NCI-H1417 treated with DMSO at 0.1 percent for 48 hours (cell line): ENCODE data around the gene ANXA11.
"Not testable (repeated sequence)": the region's sequence is repeated elsewhere in the genome, so short reads cannot be mapped to it uniquely, and the experiment has no call there.

ENCODE experiments used
- DNase-seq: peaks from one replicate; lab custom pipeline; 2025; lab: John Stamatoyannopoulos, UW

The ANXA11 gene

DNA sequence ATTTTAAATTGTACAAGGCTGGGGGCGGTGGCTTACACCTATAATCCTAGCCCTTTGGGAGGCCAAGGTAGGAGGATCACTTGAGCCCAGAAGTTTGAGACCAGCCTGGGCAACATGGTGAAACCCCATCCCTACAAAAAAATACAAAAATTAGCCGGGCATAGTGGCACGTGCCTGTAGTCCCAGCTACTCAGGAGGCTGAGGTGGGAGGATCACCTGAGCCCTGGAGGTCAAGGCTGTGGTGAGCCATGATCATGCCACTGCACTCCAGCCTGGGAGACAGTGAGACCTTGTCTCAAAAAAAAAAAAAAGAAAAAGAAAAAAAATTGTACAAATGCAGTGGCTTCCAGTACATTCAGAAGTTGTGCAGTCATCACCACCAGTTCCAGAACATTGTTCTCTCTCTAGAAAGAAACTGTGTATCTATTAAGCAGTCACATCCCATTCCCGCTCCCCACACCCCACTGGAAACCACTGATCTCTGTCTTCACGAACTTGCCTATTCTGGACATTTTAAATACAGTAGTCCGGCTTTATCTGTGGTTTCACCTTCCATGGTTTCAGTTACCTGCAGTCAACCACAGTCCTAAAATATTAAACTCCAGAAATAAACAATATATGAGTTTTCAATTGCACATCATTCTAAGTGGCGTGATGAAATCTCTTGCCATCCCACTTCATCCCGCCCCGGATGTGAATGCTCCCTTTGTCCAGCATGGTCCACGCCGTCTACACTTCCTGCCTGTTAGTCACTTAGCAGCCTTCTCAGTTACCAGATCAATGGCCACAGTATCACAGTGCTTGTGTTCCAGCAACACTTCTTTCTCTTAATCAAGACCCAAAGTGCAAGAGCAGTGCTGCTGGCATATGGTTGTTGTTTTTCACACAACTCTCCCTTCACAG lies 59.7 kb downstream of the ANXA11 start:
- not testable (repeated sequence) for DNase-seq

- no peak for DNase-seq
These were observed 60.6 kb downstream of the ANXA11 start for GRCh38 chr10:80144696-80145131.

- DNase-seq, result no peak
These were observed 61.2 kb downstream of the ANXA11 start for GRCh38 chr10:80144067-80144695.

GRCh38 chr10:80141696-80142460 lies 63.5 kb downstream of the ANXA11 start:
- no peak for DNase-seq

GRCh38 chr10:80140251-80140650 lies 65.1 kb downstream of the ANXA11 start:
- no peak for DNase-seq

- no peak for DNase-seq
These were observed 66.1 kb downstream of the ANXA11 start for GRCh38 chr10:80139265-80139664.

GRCh38 chr10:80137920-80138319 lies 67.4 kb downstream of the ANXA11 start:
- no peak for DNase-seq

GRCh38 chr10:80137031-80137862 lies 68.1 kb downstream of the ANXA11 start:
- DNase-seq, result no peak

GRCh38 chr10:80136134-80136571 lies 69.2 kb downstream of the ANXA11 start:
- no peak for DNase-seq

- not testable (repeated sequence) for DNase-seq
These were observed 71.7 kb downstream of the ANXA11 start for GRCh38 chr10:80133687-80134086.

DNA sequence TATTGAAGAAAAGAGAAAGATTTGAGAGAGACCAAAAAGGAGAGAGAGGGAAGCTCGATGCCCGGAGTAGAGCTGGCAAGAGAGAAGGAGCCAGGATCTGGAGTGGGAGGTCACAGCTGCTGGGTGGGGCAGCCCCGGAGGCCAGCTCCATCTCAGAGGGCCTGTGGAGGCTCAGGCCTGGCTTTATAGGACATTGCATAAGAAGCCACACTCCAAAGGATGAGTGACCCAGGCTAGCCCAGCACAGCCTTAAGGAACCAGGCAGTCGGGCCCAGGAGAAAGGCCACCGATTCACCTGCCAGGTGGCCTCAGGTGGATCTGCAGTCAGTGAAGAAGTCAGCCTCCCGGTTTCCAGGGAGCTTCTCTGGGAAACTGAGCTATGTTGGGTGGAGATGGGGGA lies 72.1 kb downstream of the ANXA11 start:
- no peak for DNase-seq

DNA sequence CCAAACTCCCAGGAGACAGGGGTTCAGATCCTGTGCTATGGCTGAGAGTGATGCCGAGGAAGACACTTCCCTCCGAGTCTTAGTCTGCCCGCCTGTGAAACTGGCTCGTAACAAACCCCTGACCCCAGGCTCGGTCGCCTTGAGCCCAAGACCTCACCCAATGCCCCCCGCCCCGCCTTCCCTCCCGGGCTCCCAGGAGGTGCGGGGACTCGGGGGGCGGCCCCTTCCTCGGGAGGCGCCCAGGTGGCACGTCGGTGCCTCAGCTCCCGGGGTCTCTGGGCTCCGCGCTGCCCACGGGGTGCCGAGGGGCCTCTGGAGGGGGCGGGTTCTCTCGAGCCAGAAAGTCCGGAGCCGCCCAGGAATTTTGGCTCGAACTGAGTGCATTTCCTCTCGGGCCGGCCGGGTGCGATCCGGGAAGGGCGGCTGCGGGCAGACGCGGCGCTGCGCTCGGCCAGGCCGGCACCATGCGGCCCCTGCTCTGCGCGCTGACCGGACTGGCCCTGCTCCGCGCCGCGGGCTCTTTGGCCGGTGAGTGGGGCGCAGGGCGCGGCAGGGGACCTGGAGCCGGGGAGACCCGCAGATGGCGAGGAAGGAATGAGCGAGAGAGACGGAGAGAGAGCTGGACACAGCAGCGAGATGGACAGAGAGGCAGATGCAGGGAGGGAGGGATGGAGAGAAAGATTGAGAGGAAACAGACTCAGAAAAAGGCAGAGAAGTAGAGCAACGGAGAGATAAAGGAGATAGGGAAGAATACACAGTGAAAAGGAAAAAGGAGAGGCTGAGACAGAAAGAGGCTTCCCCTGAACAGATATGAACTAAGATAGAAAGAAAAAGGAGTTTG lies 72.8 kb downstream of the ANXA11 start, which contains the start of gene PLAC9:
PLAC9 (plus strand) TSS at position 432 of the 841 bp plus-strand sequence; CDS start at position 465, 33 bp downstream.
- no peak for DNase-seq

- no peak for DNase-seq
These were observed 73.8 kb downstream of the ANXA11 start for GRCh38 chr10:80131499-80131901.

GRCh38 chr10:80126876-80127275 lies 78.5 kb downstream of the ANXA11 start:
- DNase-seq, result no peak

DNA sequence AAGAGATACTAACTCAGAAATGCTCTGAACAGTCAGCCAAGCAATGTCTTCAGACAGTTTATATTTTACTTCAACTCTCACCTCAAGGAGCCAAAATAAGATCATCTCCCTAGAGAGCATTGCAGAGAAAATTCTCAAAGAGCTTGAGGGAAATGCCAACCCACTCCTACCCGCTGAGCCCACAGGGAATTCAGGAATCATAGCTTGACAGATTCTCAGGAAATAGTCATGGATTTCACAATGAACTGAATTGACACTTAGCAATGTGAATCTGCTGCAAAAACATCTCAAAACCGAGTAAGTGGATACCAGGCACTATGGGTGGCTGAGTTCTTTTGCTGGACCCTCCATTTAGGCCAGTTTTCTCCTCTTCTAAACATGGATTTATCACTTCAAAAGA lies 82.6 kb downstream of the ANXA11 start:
- no peak for DNase-seq

- DNase-seq, result no peak
These were observed 83.1 kb downstream of the ANXA11 start for GRCh38 chr10:80122110-80122710.

GRCh38 chr10:80118669-80119068 lies 86.7 kb downstream of the ANXA11 start:
- DNase-seq, result no peak

DNA sequence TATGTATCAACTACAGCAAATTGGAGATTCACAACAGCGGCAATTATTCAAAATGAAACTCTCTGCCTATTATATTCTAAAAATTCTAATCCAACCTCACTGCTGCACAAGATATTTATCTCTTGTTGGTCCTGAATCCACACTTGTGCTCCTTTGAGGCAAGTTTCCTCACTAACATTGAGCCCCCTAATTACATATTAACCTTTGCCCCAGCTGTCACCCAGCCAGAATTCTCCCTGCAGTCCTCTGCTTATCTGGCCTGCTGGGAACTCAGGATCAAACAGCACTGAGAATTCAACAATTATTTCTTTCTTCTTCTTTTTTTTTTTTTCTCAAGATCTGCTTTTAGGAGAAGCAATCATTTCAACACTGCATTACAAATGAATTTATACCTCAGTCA lies 94.4 kb downstream of the ANXA11 start:
- DNase-seq, result no peak

- DNase-seq, result no peak
These were observed 96.6 kb downstream of the ANXA11 start for GRCh38 chr10:80108576-80109239.
